ENCODE results near the gene TCP11.

TCP11 gene

DNA sequence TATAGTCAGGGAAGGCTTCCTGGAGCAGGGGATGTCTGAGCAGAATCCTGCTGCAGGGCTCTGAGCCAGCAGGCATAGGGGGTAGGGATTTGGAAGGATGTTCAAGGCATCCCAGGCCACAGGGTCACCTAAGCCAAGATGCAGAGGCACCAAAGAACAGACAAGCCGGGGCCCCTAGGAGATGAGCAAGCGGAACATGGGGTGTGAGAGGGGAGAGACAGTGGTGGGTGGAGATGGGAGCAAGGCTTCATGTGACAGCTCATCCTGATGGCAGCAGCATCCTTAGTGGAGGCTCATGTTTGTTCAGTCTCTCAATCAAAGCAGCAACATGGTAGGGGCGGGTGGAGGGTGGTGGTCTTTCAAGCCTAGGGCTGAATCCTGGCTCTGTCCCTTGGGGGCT is 29.8 kb upstream of the TCP11 start:
- TF ChIP-seq, protein P1, sequence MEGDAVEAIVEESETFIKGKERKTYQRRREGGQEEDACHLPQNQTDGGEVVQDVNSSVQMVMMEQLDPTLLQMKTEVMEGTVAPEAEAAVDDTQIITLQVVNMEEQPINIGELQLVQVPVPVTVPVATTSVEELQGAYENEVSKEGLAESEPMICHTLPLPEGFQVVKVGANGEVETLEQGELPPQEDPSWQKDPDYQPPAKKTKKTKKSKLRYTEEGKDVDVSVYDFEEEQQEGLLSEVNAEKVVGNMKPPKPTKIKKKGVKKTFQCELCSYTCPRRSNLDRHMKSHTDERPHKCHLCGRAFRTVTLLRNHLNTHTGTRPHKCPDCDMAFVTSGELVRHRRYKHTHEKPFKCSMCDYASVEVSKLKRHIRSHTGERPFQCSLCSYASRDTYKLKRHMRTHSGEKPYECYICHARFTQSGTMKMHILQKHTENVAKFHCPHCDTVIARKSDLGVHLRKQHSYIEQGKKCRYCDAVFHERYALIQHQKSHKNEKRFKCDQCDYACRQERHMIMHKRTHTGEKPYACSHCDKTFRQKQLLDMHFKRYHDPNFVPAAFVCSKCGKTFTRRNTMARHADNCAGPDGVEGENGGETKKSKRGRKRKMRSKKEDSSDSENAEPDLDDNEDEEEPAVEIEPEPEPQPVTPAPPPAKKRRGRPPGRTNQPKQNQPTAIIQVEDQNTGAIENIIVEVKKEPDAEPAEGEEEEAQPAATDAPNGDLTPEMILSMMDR (conservative IDR thresholded peaks at IDR 0.05) = no peak
- H3K27ac ChIP-seq = no peak overlapping the region

DNA sequence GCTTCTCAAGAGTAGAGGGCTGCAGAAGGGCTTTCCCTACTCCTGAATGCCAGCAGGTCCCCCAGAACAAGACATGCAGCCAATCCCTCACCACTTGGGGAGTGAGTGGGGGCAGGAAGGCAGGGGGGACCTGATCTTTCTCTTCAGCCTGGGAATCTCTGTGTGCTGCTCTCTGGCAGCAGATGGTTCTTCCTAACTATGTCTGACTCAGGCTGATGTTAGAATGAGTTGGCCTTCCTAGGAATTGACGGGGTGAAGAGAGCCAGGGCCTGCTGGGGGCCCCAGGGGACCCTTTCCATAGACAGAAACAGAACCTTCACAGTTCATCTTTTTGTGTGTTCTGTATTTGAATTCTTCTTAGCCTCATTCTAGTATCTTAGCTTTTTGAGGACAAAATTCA is 29.0 kb upstream of the TCP11 start:
- H3K27ac ChIP-seq = no peak overlapping the region

DNA sequence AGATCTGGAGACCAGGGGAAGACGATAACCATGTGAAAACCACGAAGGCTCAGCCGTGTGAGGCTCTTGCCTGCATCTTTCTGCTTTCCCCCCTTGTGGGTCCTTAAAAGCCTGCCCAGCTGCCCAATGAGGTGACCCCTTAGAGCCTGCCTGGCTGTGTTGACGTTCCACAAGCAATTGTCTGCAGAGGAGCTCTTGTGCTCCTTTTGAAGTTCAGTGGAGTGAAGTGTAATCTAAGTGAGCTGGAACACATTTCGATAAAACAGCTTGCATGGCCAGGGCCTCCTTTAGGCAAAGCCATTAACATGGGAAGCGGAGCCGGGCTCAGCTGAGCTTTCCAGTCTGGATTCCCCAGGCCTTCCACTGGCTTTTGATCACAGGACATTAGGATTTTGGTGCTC is 27.3 kb upstream of the TCP11 start:
- TF ChIP-seq, protein P1 (conservative IDR thresholded peaks at IDR 0.05) = no peak

More for the DNA sequence above, 29.0 kb upstream of the TCP11 start:
- TF ChIP-seq, protein P1 (conservative IDR thresholded peaks at IDR 0.05) = no peak

DNA sequence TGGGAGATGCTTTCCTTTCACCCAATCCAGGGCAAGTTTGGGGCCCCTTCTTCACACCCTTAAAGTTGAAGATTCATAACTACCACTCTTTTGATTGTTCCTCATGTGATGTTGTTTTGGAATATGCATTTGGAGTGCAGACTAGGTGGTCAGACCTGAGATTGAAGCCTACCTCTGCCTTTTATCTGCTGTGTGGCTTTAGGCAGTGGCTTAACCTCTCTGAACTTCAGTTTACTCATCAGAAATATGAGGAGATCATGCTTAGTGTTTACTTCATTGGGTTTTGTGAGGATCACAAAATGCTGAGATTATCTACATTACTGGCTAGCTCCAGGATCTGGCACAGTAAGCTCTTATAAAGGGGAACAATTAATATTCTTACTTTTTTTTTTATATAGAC is 26.4 kb upstream of the TCP11 start:
- TF ChIP-seq, protein P1 (conservative IDR thresholded peaks at IDR 0.05) = no peak
- no peak overlapping the region for H3K27ac ChIP-seq

More for the DNA sequence above, 27.3 kb upstream of the TCP11 start:
- no peak overlapping the region for H3K27ac ChIP-seq

DNA sequence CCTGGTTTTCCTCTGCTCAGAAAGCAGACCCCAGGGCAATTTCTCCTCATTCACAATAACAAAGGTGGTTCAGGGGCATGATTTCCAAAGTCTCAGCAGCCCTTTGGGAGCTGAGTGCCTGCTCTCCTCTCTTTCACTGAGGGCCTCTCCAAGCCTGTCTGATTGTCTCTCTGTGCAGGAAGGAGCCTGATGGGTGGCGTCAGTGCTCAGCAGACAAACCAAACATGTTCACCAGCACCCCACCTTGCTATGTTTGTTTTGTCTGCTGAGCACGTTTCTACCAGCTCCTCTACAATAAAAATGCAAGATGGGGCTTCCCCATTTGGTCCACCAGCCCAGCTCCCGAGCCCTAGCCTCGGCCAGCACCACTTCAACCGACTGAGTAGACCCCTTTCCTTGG is 25.4 kb upstream of the TCP11 start:
- peak overlapping the region; percentile 62 for H3K27ac ChIP-seq
- TF ChIP-seq, protein P1 (conservative IDR thresholded peaks at IDR 0.05) = no peak

DNA sequence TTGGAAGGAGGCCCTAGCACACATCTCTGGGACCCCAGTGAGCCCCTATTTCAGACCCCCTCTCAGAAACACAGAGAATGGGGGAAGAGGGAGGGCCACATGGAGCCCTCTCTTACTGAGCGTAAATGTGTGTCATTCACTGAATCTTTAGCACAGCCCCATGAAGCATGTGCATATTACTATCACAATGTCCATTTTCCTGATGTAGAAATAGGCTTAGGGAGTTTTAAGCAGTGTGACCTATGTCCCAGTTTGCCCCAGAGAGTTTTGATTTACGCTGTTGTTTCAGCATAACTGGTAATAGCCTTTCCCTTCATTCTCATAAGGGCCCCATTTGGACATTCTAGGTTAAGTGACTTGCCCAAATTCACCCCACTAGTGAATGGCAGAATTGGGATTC is 25.0 kb upstream of the TCP11 start:
- TF ChIP-seq, protein P1 (conservative IDR thresholded peaks at IDR 0.05) = no peak
- peak overlapping the region; percentile 62 for H3K27ac ChIP-seq

DNA sequence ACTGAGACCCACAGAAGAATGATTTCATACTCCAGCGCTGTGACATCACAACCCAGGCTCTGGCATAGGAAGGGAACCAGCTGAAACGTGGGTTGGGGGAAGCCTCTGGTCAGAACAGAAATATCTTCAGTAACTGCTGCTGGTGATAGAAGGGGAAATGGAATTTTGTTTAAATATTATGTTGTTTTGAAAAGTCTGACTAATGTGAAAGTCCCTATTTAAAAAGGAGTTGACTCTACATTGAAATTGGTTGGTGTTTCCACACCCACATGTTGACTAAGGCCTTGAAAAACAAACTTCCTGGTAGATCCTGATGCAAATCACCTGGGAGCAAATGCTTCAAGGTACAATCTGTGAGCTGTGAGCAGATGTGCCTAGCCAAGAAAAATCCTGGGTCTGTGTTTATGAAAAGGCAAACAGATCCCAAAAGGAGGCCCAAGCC is 24.5 kb upstream of the TCP11 start:
- peak overlapping the region; percentile 62 for H3K27ac ChIP-seq
- TF ChIP-seq, protein P1 (conservative IDR thresholded peaks at IDR 0.05) = no peak

All from VCaP (cell line).